ENCODE measurements around the gene ASTL.
"Not testable (repeated sequence)": the region's sequence is repeated elsewhere in the genome, so short reads cannot be mapped to it uniquely, and the experiment has no call there.

Gene ASTL

DNA sequence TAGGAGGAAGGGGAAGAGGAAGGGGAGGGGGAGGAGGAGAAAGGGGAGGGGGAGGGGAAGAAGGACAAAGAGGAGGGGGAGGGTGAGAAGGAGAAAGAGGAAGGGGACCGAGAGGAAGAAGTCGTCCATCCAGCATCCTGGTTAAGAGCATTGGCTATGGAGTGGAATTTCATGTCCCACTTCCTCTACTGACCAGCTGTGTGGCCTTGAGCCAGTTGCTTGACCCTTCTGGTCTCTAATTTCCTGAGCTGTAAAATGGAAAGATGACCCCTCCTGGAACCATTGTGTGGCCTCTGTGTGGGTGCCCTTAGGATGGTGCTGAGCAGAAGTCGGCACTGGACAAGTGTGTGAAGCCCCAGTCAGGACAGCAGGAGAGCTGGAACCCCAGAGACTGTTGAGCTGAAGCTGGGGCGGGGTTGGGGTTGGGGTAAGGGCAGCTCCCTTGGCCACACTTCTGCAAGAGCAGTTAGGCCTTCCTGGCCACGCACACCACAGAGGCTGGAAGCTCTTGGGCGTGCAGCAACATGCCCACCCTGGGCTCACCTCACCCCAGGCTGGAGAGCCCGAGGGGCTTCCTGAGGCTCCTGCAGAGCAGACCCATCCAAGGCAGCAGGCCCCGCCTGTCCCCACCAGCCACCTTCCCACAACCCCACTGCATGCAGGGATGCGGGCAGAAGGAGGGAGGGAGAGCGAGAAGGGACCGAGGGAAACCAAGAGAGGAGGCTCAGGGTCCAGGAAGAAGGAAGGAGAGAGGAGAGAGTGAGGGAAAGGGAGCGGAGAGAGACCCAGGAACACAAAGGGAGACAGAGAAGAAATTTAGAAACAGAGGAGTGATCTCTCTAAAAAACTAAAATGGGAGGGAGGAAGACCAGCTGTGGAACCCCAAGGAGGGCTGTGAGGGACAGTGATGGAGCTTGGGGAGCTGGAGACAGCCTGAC is 38.2 kb downstream of the ASTL start:
- no peak for DNase-seq (ENCODE audit: low read depth in 2 of 2)

DNA sequence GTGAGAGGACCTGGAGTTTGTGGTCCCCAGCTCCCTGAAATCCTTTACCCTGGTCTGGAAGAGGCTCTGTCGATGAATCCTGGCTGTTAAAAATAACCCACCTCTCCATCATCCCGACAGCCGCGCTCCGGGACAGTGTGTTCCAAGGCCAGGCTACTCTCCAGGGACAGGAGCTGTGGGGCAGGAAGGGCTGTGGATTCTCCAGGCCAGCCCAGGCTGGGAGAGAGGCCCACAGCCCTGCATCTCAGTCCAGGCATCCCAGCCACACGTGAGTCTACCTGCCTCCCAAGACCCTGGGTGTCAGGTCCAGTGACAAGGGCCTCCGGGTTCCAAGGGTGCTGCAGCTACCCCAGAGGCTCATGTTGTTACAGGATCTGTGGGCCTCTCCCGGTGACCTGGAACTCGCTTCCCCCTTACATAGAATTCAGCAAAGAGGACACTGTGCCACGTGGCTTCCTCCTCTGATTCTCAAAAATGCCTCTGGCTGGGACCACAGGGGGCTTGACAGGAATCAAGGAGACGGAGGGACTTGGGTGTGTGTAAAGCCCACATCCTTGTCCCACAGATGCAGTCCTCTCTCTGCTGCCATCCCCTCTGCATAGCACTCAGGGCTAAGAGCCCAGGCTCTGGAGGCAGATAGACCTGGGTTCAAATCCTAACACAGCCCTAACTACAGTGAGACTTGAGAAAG is 39.3 kb downstream of the ASTL start:
- DNase-seq (ENCODE audit: low read depth in 2 of 2): no peak

- DNase-seq (ENCODE audit: low read depth in 2 of 2): no peak
Observed at GRCh38 chr2:96097951-96098823, 40.1 kb downstream of the ASTL start.

GRCh38 chr2:96097441-96097840 is 40.9 kb downstream of the ASTL start:
- no peak for DNase-seq (ENCODE audit: low read depth in 2 of 2)

DNA sequence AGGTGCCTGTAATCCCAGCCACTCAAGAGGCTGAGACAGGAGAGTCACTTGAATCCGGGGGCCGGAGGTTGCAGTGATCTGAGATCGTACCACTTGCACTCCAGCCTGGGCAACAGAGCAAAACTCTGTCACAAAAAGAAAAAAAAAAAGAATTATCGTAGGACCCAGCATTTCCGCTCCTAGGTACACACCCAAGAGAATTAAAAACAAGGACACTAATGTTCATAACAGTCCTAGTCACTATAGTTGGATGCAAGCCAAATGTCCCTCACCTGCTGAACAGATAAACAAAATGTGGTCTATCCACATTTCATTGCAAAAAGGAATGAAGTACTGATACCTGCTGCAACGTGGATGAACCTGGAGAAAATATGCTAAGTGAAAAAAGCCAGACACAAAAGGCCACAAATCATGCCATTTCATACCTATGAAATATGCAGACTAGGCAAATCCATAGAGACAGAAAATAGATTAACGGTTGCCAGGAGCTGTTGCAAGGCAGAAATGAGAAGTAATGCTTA is 43.1 kb downstream of the ASTL start:
- DNase-seq (ENCODE audit: low read depth in 2 of 2): no peak

DNA sequence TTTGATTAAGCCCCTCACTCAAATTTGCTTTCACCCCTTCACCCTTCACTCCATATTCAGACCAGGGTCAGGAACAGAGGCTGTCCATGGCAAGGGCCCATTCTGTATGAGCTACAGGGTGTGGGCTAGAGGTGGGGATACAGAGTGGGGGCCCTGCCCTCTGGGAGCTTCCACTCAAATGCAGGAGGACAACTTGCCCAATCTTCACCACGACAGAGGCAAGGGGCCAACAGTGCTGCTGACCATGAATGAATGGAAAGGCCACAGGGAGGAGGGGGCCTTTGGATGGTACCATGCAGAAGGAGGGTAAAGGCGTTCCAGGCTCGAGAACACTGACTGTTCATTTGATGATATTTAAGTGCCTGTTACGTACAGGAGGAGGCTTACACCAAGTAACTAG is 44.8 kb downstream of the ASTL start:
- no peak for DNase-seq (ENCODE audit: low read depth in 2 of 2)

DNA sequence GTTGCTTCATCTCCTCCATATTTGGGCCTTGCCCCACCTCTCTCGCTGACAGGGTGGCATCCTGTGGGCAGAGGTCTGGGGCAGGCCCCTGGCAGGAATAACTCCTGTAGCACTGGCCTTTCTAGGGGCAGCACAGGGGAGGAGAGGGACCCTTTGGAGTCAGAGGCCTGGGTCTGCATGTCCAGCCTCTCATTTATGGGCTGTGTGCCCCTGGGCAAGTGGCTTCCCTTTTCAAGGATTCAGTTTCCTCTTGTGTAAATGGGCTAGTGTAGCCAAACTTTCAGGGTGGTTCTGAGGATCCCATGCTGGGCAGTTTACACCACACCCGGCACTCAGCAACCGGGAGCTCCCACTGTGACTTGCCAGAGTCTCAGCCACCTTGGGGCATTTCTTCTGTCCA is 45.4 kb downstream of the ASTL start:
- no peak for DNase-seq (ENCODE audit: low read depth in 2 of 2)

- no peak for DNase-seq (ENCODE audit: low read depth in 2 of 2)
Observed at GRCh38 chr2:96092573-96092877, 45.8 kb downstream of the ASTL start.

GRCh38 chr2:96091711-96092572 is 46.4 kb downstream of the ASTL start:
- no peak for DNase-seq (ENCODE audit: low read depth in 2 of 2)

DNA sequence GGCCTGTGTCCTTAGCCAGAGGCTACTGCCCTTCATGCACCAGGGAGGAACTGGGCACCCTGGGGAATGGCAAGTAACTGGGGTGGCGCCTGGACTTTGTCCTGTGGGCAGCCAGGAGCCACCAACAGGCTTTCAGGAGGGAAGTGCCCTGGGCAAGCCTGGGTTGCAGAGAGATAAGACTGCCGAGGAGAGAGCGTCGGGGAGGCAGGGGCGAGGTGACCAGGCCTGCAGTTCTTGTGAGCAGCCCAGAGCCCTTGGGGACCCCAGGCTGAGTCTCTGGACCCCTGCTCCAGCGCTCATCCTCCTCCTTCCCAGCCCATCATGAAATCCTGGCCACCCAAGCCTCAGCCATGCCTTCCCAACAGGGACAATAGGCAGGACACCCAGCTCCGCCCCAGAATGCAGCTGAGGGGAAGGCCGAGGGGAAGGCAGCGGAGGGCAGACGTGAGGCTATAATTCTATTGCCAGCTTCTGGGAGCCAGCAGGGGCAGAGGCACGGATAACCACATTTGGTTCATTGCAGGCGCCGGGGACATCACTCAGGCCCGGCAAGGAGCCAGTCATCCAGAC is 47.1 kb downstream of the ASTL start:
- DNase-seq (ENCODE audit: low read depth in 2 of 2): no peak

- no peak for DNase-seq (ENCODE audit: low read depth in 2 of 2)
Observed at GRCh38 chr2:96090196-96090926, 47.9 kb downstream of the ASTL start.

DNA sequence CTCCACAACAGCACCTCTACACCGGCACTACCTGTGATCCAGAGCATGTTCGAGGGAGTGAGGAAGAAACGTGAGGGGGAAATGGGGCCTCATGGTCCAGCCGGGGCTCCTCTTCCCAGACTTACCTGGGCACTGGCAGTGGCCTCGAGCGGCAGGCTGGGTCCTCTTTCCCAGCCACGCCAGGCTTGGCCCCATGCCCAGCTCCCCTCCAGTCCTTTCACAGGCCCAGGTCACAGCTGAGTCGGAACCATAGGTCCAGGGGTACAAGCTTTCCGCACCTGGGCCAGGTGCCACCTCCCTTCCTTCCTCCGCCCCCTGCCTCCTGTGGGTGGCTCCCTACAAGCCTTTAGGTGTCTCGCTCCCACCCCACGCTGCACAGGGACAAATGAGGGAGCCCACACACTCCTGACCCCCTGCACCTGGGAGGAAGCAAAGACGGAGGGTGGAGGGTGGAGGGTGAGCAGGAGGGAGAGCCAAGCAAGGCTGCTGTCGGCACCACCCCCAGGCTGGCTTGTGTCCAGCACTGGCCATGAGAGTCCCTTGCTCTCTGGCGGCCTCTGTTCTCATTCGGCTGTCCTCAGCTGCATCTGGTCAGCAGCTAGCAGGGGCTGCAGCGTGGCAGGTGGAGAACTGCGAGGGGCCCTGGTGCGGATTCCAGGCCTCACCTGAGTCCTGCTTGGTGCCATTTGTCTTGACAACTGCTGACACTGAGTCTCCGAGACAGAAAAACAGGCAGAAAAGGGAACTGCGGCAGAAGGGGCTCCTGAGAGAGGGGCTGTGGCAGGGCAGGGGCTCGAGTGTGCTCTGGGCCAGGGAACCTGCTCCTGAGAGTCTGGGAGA is 48.7 kb downstream of the ASTL start:
- DNase-seq (ENCODE audit: low read depth in 2 of 2): no peak

DNA sequence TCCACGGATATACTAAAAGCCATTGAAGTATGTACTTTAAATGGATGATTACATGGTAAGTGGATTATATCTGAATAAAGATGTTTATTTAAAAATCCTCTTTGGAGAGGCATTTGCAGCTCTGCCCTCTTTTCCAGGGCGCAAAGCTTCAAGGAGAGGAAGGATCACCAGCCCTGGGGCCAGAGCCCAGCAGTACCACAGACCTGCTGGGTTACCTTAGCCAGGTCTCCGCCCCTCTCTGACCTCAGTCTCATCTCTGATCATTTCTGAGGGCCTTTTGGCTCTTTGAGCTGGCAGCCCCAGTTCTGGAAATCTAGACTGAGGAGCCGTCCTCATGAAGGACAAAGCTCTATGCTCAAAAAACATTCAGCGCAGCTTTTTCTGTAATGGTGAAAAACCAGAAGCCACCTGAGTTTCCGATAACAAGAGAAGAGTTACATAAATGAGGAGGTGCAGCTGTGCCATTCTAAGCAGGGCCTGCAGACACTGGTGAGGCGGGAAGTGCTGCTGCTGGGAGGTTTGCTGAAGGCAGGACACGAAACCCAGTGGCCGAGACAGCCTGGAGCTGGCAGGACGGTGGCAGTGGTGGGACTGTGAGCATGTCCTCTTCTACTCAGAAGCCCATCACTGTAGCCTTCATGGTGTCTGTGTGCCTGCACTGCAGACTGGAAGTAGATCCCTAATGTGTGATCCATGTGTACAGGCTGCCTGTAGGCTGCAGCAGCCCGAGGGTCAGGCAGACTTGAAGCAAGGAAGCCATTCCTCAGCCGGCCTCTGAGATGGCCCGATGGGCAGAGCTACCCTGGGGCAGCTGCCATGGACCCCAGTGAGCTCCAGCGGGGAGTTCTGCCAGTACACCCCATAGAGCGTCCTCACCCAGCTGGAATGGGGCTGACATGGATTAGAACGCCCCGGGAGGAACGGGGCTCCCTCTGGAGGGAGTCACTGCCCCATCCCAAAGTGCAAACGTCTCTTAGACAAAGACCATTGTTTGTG is 49.7 kb downstream of the ASTL start:
- no peak for DNase-seq (ENCODE audit: low read depth in 2 of 2)

- DNase-seq (ENCODE audit: low read depth in 2 of 2): no peak
Observed at GRCh38 chr2:96087130-96087529, 51.2 kb downstream of the ASTL start.

DNA sequence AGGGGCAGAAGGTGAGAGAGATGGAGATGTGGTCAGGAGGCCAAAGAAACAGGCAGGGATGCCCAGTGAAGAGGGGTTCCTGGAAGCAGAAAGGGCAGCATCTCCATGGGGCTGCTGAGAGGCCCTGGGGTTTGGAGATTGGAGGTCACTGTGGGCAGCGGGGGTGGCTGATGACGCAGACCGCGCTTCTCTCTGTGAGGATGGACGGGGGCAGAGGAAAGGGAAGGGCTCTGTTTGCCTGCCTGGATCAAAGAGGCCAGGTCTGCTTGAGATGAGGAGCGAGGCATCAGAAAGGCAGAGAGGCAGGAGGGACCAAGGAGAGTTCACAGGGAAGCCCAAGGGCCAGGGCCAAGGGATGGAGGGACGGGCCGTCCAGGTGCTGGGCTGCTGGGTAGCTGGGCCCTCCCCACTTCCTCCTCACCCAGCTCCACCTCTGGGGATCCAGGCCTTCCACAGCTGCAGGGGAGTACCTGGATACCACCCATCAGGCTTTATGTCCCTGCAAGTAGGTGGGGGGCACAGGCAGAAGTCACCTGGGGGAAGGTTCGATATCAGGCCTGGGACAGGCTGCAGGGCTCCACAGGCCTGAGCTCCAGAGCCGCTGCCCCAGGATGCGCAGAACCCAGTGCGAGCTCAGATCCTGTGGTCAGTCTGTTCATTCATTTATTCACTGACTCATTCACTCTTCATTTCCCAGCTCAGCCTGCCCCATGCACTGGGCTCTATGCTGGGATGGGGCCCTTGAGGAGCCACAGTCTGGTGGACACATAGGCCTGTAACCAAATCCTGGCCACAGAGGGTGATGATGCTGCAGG is 52.6 kb downstream of the ASTL start:
- DNase-seq (ENCODE audit: low read depth in 2 of 2): no peak

DNA sequence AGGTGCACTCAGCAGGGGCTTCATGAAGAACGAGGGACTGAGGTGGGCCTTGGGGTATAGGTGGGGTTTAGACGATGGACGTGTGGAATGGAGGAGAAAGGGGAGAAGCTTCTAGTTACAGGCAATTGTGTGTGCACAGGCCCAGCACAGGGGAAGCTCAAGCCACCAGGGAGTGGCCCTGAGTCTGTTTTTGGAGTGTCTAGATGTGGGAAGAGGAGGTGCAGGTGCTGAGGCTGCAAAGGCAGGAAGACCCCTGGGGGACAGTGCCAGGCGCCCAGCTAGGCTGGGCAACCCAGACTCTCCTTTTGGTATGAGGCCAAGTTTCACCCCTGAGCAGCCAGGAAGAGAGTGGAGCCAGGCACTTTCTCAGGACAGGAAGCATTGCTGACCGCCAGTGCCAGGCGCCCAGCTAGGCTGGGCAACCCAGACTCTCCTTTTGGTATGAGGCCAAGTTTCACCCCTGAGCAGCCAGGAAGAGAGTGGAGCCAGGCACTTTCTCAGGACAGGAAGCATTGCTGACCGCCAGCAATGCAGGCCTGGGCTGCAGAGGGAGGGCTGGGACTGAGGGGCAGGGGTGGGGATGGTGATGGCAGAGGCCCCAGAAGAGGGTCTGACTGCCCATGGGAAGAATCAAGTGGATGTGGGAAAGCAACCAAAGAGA is 53.3 kb downstream of the ASTL start:
- DNase-seq (ENCODE audit: low read depth in 2 of 2): not testable (repeated sequence)
